H1 (cell line): ENCODE results near the gene CHD3.

ENCODE experiments used
- ASH2L ChIP-seq: fragments of 200-600, 300-600 bp; sonication (generic); IDR thresholded peaks from one replicate; pipeline ENCODE4 v1.7.1; 2017; ENCODE audit warnings: low read length
- CHD7 ChIP-seq: fragments of 300-600 bp; sonication (generic); IDR thresholded peaks from 2 replicates; pipeline ENCODE4 v1.7.1; 2012; ENCODE audit warnings: low read length, moderate library complexity, mild to moderate bottlenecking, inconsistent platforms; ENCODE audit not compliant: insufficient replicate concordance
- CTCF ChIP-seq, 3 experiments: IDR thresholded peaks; 1 replicate in 2 of 3; 2 replicates in 1 of 3; pipeline versions ENCODE4 v1.5.1 to v1.6.1; 2011; ENCODE audit warnings: low read length in 3 of 3, mild to moderate bottlenecking in 3 of 3, inconsistent platforms in 2 of 3, low read depth in 1 of 3, moderate library complexity in 1 of 3; ENCODE audit not compliant: insufficient read depth in 1 of 3; ENCODE audit errors: control extremely low read depth in 1 of 3
- EZH2 ChIP-seq: fragments of 200-600 bp; sonication (generic); IDR thresholded peaks from 2 replicates; pipeline ENCODE4 v1.7.1; 2012; ENCODE audit warnings: low read depth, mild to moderate bottlenecking, moderate library complexity, low read length, inconsistent platforms; ENCODE audit not compliant: severe bottlenecking
- JUN ChIP-seq: IDR thresholded peaks from 2 replicates; pipeline ENCODE4 v1.6.1; 2011; ENCODE audit warnings: low read depth, mild to moderate bottlenecking, improper control_type of control experiment, low read length
- KDM5A ChIP-seq: fragments of 200-600 bp; IDR thresholded peaks from 2 replicates; pipeline ENCODE4 v1.7.1; 2012; ENCODE audit warnings: mild to moderate bottlenecking, low read length, inconsistent platforms, mixed read lengths
- POLR2AphosphoS5 ChIP-seq: IDR thresholded peaks from 2 replicates; pipeline ENCODE4 v1.6.1; 2011; ENCODE audit warnings: low read depth, low read length
- SP1 ChIP-seq: IDR thresholded peaks from 2 replicates; pipeline ENCODE4 v1.6.1; 2011; ENCODE audit warnings: low read depth, low read length
- TAF1 ChIP-seq: IDR thresholded peaks from 2 replicates; pipeline ENCODE4 v1.6.1; 2011; ENCODE audit warnings: mild to moderate bottlenecking, low read depth, low read length

GRCh38 chr17:7848739-7849129 is 39.9 kb upstream of the CHD3 start:
- no peak for TF ChIP-seq ASH2L
- no peak for TF ChIP-seq CTCF (IDR thresholded peaks at IDR 0.05; ENCODE audit: control extremely low read depth in 1 of 3, insufficient read depth in 1 of 3, low read depth in 1 of 3, low read length in 3 of 3)
- TF ChIP-seq EZH2 = no peak
- TF ChIP-seq JUN = no peak
- TF ChIP-seq KDM5A = no peak
- no peak for TF ChIP-seq CHD7
- TF ChIP-seq SP1 = no peak
- no peak for TF ChIP-seq POLR2AphosphoS5
- TF ChIP-seq TAF1 = no peak
